Medulla oblongata (tissue), 1 donor: ENCODE results near the gene GNPNAT1.
"Not testable (repeated sequence)": the region's sequence is repeated elsewhere in the genome, so short reads cannot be mapped to it uniquely, and the experiment has no call there.

ENCODE experiments used
- DNase-seq: peaks from one replicate; pipeline ENCODE4 v3.0.0-alpha.2; 2015; ENCODE audit errors: extremely low spot score

GNPNAT1 gene

GRCh38 chr14:52729585-52729924, 61.9 kb downstream of the GNPNAT1 start:
- no peak for DNase-seq

- not testable (repeated sequence) for DNase-seq
These were observed 62.4 kb downstream of the GNPNAT1 start for GRCh38 chr14:52729035-52729434.

GRCh38 chr14:52727509-52727908, 63.9 kb downstream of the GNPNAT1 start:
- DNase-seq, result not testable (repeated sequence)
